Measurements from ENCODE around the gene YIPF5. TPM values are rescaled to one million over a fixed set of nuclear protein-coding genes. Genes with fewer than 3 reads are reported as not detected.

YIPF5 gene
- total RNA-seq, 1 donor from 2014 or later = 49.7 TPM

DNA sequence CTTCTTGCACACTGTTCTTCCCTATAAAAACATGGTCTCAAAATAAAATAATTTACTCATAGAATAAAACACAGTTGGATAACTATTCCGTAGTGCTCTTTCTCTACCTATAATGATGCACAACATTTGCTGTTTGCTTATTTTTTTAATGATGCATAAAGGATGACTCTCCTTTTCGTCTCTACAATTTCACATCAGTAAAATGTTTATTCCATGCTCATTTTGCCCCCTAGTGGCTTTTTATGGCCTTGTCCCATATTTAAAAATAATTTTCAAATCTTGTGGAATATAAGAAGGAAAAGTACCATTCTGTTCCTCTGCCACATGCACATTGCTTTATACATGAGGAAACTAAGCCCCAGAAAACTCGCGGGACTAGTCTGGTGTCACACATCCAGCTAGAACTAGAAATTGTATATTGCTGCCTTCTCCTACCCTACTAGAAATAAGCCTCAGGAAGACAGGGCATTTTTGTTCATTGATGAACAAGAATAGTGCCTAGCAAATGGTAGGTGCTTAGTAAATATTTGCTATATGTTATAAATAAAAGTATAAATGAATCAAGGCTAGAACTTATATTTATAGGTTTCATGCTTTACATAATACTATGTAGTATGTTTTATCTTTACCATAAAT is 12.9 kb upstream of the YIPF5 start:
- no peak for DNase-seq (ENCODE audit: low spot score)

GRCh38 chr5:144179226-144179625 is 8.8 kb upstream of the YIPF5 start:
- no peak for DNase-seq (ENCODE audit: low spot score)

DNA sequence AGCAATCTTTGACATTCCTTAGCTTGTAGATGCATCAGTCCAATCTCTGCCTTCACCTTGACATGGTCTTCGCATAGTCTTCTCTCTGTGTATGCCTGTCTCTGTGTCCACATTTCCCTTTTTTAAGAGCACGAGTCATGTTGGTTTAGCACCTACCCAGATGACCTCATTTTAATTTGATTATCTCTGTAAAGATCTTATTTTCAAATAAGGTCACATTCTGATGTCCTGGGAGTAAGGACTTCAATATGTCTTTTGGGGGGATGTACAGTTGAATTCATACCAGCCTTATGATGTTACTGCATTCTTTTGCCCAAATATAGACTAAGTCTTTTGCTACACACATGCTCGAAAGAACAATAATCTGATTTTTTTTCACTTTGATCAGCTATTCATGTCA is 7.1 kb upstream of the YIPF5 start:
- DNase-seq (ENCODE audit: low spot score) = no peak

DNA sequence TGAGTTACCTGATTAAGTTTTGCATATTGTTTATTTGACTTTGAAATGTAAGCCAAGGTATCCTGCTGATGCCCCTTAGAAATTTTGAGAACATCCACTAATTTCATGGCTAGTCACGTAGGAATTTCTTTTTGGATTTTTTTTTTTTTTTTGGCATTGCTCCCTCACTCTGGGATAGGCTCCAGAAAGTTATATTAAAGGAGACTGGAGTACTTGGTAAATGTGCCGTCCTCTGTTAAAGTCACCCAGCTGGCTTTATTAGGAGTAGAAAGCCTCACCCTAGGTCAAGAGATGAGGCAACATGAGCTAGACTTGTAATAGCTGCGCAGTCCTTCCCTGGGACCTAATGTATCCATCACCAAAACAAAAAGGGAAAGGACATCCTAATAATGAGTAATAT is 3.3 kb upstream of the YIPF5 start:
- DNase-seq (ENCODE audit: low spot score) = no peak

GRCh38 chr5:144169904-144170275 is 569 bp downstream of the YIPF5 start:
- no peak for DNase-seq (ENCODE audit: low spot score)

DNA sequence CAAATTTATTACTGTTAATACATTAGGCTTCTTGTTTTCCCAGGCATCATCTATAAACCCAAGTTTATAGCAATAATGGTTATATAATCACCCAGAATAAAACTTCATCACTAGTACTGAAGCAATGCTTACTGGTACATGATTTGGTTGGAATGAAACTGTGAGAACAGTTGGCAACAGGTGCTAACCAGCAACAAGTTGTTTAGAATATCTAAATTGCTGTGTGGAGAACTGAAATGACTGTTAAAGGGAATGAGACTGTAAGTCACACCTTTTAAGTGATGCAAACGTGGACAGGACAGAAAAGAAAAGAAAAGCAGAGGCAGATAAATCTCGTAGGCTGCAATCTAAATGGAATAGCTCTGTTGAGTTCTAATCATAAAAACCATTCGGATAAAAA is 2.5 kb downstream of the YIPF5 start:
- no peak for DNase-seq (ENCODE audit: low spot score)

DNA sequence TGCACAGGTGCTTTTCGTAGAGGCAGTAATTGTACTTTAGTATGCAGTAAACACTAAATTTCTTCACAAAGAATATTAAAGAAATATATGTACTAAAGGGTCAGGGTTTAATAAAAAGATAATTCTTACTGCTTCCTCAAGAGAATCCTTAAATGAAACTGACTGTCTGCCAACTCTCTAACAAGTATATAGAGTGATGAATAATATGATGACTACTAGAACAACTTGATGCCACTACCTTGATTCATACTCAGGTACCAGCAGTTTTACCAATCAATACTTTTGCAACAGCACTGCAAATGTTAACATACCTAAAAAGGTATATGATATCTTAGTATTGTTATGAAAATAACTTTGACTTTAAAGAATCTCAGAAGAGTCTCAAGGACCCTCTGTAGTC is 3.8 kb downstream of the YIPF5 start:
- DNase-seq (ENCODE audit: low spot score) = no peak

- no peak for DNase-seq (ENCODE audit: low spot score)
Measured at GRCh38 chr5:144162686-144163085, 7.8 kb downstream of the YIPF5 start.

- no peak for DNase-seq (ENCODE audit: low spot score)
Measured at GRCh38 chr5:144156767-144157171, 13.7 kb downstream of the YIPF5 start.

GRCh38 chr5:144151026-144151425 is 19.4 kb downstream of the YIPF5 start:
- no peak for DNase-seq (ENCODE audit: low spot score)

- no peak for DNase-seq (ENCODE audit: low spot score)
Measured at GRCh38 chr5:144144956-144145751, 25.3 kb downstream of the YIPF5 start.

GRCh38 chr5:144143625-144144024 is 26.8 kb downstream of the YIPF5 start:
- DNase-seq (ENCODE audit: low spot score) = no peak

DNA sequence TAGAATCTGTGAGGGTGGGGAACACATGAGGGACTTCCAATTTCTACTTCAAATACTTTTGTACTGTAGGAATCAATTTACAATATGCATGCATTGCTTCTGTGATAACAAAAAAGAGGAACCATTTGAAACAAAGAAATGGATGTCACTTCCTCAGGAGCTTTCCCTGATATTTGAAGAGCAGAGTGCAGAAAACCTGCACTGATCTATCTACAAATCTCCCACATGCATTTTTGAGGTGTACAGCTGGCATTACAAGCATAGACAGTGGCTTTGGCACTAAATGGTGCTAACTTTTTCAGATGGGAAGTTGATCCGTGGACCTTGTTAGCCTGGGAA is 27.7 kb downstream of the YIPF5 start:
- DNase-seq (ENCODE audit: low spot score) = no peak

- DNase-seq (ENCODE audit: low spot score) = no peak
Measured at GRCh38 chr5:144142139-144142823, 28.2 kb downstream of the YIPF5 start.

GRCh38 chr5:144141585-144141984 is 28.9 kb downstream of the YIPF5 start:
- no peak for DNase-seq (ENCODE audit: low spot score)

- no peak for DNase-seq (ENCODE audit: low spot score)
Measured at GRCh38 chr5:144139586-144139985, 30.9 kb downstream of the YIPF5 start.

GRCh38 chr5:144135113-144135762 is 35.2 kb downstream of the YIPF5 start:
- no peak for DNase-seq (ENCODE audit: low spot score)

DNA sequence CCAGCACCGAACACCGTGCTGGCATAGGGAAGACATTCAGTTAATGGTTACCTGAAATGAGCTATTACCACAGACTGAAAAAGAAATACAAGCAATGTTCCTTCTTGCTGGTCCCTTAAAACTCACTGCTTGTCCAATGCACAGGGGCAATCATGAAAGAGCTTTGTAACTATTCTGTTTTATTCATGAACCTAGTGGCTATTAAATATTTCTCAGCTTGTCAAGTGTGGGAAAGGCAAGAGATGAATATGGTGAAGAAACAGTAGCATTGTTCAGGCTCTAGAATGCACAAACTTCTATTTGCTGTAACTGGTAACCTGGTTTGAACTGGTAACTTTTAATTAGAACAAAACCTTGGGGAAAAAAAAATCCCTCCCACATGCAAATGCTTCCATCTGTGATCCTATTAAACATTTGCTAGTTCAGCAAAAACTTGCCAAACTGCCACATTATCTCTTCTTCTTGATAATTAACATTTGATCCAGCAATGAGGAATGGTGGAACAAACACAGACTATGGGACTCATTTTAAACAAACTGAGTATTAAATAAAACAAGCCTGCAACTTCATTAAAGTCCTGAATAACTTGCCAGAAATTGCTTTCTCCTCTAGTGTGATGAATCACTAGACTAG is 36.1 kb downstream of the YIPF5 start:
- no peak for DNase-seq (ENCODE audit: low spot score)

GRCh38 chr5:144133050-144133633 is 37.3 kb downstream of the YIPF5 start:
- DNase-seq (ENCODE audit: low spot score) = no peak

- DNase-seq (ENCODE audit: low spot score) = no peak
Measured at GRCh38 chr5:144131261-144131660, 39.2 kb downstream of the YIPF5 start.

DNA sequence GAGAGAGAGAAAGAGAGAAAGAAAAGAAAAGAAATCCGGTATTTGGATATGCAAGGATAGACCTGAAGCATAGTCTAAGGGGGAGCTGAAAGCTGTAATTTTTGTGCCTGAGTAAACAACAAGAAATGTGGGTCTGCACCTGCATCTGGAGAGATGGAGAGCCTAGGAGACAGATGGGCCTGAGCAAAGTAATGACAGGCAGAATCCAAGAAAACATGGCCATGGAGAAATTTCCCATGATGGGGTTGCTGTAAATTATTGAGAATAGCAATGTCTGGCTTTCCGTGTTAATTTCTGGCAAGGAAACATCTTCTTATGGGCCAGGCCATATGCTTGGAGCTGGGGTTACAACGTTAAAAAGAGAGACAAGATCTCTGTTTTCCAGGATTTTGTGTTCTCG is 40.2 kb downstream of the YIPF5 start:
- DNase-seq (ENCODE audit: low spot score) = no peak

Measured in mesenteric fat pad (tissue), 1 donor.